Parathyroid adenoma (tissue), 2 donors: ENCODE data around the gene OR11H7.
"Not testable (repeated sequence)": the region's sequence is repeated elsewhere in the genome, so short reads cannot be mapped to it uniquely, and the experiment has no call there.

ENCODE experiments used
- H2AFZ ChIP-seq: fragments of 300-600 bp; sonication (generic); one replicate; pipeline ENCODE4 v1.7.0; 2017; ENCODE audit warnings: antibody characterized with exemption, mild to moderate bottlenecking
- H3K27ac ChIP-seq: fragments of 300-600 bp; sonication (generic); one replicate; pipeline ENCODE4 v1.7.0; 2017
- H3K27me3 ChIP-seq: fragments of 300-600 bp; sonication (generic); one replicate; pipeline ENCODE4 v1.7.0; 2017; ENCODE audit warnings: low read length; ENCODE audit not compliant: control insufficient read depth, insufficient read depth
- H3K36me3 ChIP-seq: fragments of 300-600 bp; sonication (generic); one replicate; pipeline ENCODE4 v1.7.0; 2017; ENCODE audit warnings: low read length; ENCODE audit not compliant: control insufficient read depth, insufficient read depth
- H3K4me1 ChIP-seq: fragments of 300-600 bp; sonication (generic); one replicate; pipeline ENCODE4 v1.7.0; 2017; ENCODE audit warnings: control low read depth
- H3K4me2 ChIP-seq: fragments of 300-600 bp; sonication (generic); one replicate; pipeline ENCODE4 v1.7.0; 2017; ENCODE audit warnings: low read length
- H3K4me3 ChIP-seq: fragments of 300-600 bp; sonication (generic); one replicate; pipeline ENCODE4 v1.7.0; 2017; ENCODE audit warnings: low read depth, low read length
- H3K79me2 ChIP-seq: fragments of 300-600 bp; sonication (generic); one replicate; pipeline ENCODE4 v1.7.0; 2017; ENCODE audit warnings: control low read depth
- H3K9ac ChIP-seq: fragments of 300-600 bp; sonication (generic); one replicate; pipeline ENCODE4 v1.7.0; 2017; ENCODE audit warnings: mild to moderate bottlenecking
- H3K9me3 ChIP-seq: fragments of 300-600 bp; sonication (generic); one replicate; pipeline ENCODE4 v1.7.0; 2017; ENCODE audit warnings: low read length; ENCODE audit not compliant: control insufficient read depth
- CTCF ChIP-seq: fragments of 300-600 bp; sonication (generic); IDR thresholded peaks from one replicate; pipeline ENCODE4 v1.7.0; 2017; ENCODE audit warnings: antibody characterized with exemption, mild to moderate bottlenecking
- donor health status: primary hyperparathyroidism.

Gene OR11H7

DNA sequence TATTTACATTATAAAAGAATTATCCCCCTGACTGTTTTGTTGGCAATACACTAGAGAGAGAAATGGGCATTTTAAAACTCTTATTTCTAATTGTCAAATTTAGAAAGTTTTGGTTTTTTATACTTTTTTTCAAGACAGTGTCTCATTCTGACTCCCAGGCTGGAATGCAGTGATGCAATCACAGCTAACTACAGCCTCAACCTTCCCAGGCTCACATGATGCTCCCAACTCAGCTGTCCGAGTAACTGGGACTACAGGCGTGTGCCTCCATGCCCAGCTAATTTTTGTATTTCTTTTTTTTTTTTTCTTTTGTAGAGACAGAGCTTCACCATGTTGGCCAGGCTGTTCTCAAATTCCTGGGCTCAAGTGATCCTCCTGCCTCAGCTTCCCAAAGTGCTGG, 13.6 kb upstream of the OR11H7 start:
- no peaks in the 10 kb centered on the region for H3K27me3 ChIP-seq
- H3K4me3 ChIP-seq, result no peak overlapping the region
- no peaks in the 10 kb centered on the region for H3K36me3 ChIP-seq
- H2AFZ ChIP-seq, result no peak overlapping the region
- no peak overlapping the region for H3K9ac ChIP-seq
- no peak overlapping the region for H3K4me2 ChIP-seq
- H3K4me1 ChIP-seq, result no peaks in the 10 kb centered on the region
- H3K79me2 ChIP-seq, result no peaks in the 10 kb centered on the region
- no peaks in the 10 kb centered on the region for H3K9me3 ChIP-seq
- no peak for TF ChIP-seq CTCF
- H3K27ac ChIP-seq, result no peak overlapping the region

GRCh38 chr14:20219033-20219432, 9.7 kb upstream of the OR11H7 start:
- Histone ChIP-seq H3K9me3 (no peaks in the 10 kb centered on the region), H3K4me3 (no peak overlapping the region), H3K36me3 (no peaks in the 10 kb centered on the region), H3K79me2 (no peaks in the 10 kb centered on the region), H3K27ac (no peak overlapping the region), H2AFZ (no peak overlapping the region), H3K4me2 (no peak overlapping the region), H3K4me1 (no peaks in the 10 kb centered on the region), H3K27me3 (no peaks in the 10 kb centered on the region), H3K9ac (no peak overlapping the region)
- TF ChIP-seq CTCF, result no peak

DNA sequence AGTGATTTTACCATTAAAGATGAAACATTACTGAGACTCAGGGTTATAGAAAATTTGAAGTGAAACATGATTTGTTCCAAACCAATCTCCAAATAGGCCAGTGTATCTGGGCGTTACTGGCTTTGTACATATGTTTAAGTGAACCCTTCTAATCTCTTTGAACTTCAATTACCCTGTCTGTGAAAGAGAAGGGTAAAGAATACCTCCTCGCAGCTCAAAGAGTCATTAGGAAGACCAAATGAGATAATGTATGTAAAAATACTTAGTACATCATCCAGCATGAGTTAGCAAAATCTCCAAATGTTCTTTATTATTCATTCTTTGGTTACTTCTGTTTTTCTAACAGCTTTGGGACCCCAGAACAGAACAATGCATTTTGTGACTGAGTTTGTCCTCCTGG, 5.4 kb upstream of the OR11H7 start, which contains the start of gene OR11H6:
Gene OR11H6 (plus strand): TSS at position 301 of the 400 bp plus-strand sequence. CDS start 0 bp downstream, at position 301.
- Histone ChIP-seq H3K9me3 (no peaks in the 10 kb centered on the region), H3K4me2 (no peak within 1 kb of the TSS), H3K27ac (no peak within 1 kb of the TSS), H3K4me1 (no peaks in the 10 kb centered on the region), H3K4me3 (no peak within 1 kb of the TSS), H3K79me2 (no peaks in the 10 kb centered on the region), H3K36me3 (no peaks in the 10 kb centered on the region), H2AFZ (no peak within 1 kb of the TSS), H3K9ac (no peak within 1 kb of the TSS), H3K27me3 (no peaks in the 10 kb centered on the region)
- no peak for TF ChIP-seq CTCF

DNA sequence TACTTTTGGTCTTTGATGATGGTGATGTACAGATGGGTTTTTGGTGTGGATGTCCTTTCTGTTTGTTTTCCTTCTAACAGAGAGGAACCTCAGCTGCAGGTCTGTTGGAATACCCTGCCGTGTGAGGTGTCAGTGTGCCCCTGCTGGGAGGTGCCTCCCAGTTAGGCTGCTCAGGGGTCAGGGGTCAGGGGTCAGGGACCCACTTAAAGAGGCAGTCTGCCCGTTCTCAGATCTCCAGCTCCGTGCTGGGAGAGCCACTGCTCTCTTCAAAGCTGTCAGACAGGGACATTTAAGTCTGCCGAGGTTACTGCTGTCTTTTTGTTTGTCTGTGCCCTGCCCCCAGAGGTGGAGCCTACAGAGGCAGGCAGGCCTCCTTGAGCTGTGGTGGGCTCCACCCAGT, 6.6 kb downstream of the OR11H7 start:
- H3K4me1 ChIP-seq, H3K27me3 ChIP-seq, H3K4me3 ChIP-seq, H3K9ac ChIP-seq, H3K79me2 ChIP-seq, H3K27ac ChIP-seq, H3K4me2 ChIP-seq, H3K9me3 ChIP-seq, H2AFZ ChIP-seq, H3K36me3 ChIP-seq: not testable (repeated sequence)

GRCh38 chr14:20247646-20248246, 19.0 kb downstream of the OR11H7 start:
- Histone ChIP-seq H3K27ac (no peak overlapping the region), H3K4me1 (no peaks in the 10 kb centered on the region), H3K4me2 (no peak overlapping the region)

More at GRCh38 chr14:20247646-20248246, 19.0 kb downstream of the OR11H7 start:
- no peak for TF ChIP-seq CTCF
- no peaks in the 10 kb centered on the region for H3K79me2 ChIP-seq
- no peaks in the 10 kb centered on the region for H3K9me3 ChIP-seq
- H2AFZ ChIP-seq, result no peak overlapping the region
- no peaks in the 10 kb centered on the region for H3K27me3 ChIP-seq
- H3K36me3 ChIP-seq, result no peaks in the 10 kb centered on the region
- no peak overlapping the region for H3K9ac ChIP-seq
- H3K4me3 ChIP-seq, result no peak overlapping the region
